Activated CD8-positive, alpha-beta T cell treated with anti-CD3 and anti-CD28 coated beads for 36 hours (primary cell): ENCODE measurements around the gene MYO1B. TPM values are rescaled to one million over a fixed set of nuclear protein-coding genes. Genes with fewer than 3 reads are reported as not detected.

Source experiments
- ATAC-seq: fragments of 200-7000 bp; cut with Tn5 transposase; one replicate; pipeline ENCODE4 v1.10.0; 2021; ENCODE audit warnings: mild to moderate bottlenecking, moderate library complexity
- CTCF ChIA-PET: fragments of 350-600 bp; sonication (Branson Sonifier 250); formaldehyde crosslinking; loops from one replicate; lab custom pipeline; 2021; ENCODE audit warnings: antibody characterized with exemption; lab: Charles Lee
- POLR2A ChIA-PET: fragments of 350-600 bp; sonication (Branson Sonifier 250); formaldehyde crosslinking; loops from one replicate; lab custom pipeline; 2021; ENCODE audit warnings: antibody characterized with exemption; lab: Charles Lee
- DNase-seq: peaks from one replicate; pipeline ENCODE4 v3.0.0-alpha.2; 2020
- H3K27ac Mint-ChIP-seq: one replicate; pipeline ENCODE4 v1.8.0; 2021; ENCODE audit warnings: mild to moderate bottlenecking, mixed read lengths
- H3K27me3 Mint-ChIP-seq: one replicate; pipeline ENCODE4 v1.8.0; 2021; ENCODE audit warnings: mixed read lengths
- H3K36me3 Mint-ChIP-seq: one replicate; pipeline ENCODE4 v1.8.0; 2021; ENCODE audit warnings: low read depth, mixed read lengths
- H3K4me1 Mint-ChIP-seq: one replicate; pipeline ENCODE4 v1.8.0; 2021; ENCODE audit warnings: low read depth, mixed read lengths
- H3K4me3 Mint-ChIP-seq: one replicate; pipeline ENCODE4 v1.8.0; 2021; ENCODE audit warnings: mild to moderate bottlenecking, moderate library complexity, mixed read lengths
- H3K9me3 Mint-ChIP-seq: one replicate; pipeline ENCODE4 v1.8.0; 2021; ENCODE audit warnings: mixed read lengths
- CTCF ChIP-seq: fragments of 200-600 bp; IDR thresholded peaks from one replicate; pipeline ENCODE4 v1.8.0; 2022; ENCODE audit warnings: antibody characterized with exemption, mild to moderate bottlenecking
- intact Hi-C: fragments of 100-400 bp; cut with micrococcal nuclease; formaldehyde crosslinking; loops from one replicate; pipeline ENCODE4 v1.10.0; 2022
- total RNA-seq, 2 experiments: library from RNA; stranded (reverse); gene quantifications; one replicate each; pipeline ENCODE4 v1.2.3, GENCODE V29; 2021

Gene MYO1B
- total RNA-seq, 2 experiments from 2014 or later, result 43.2 to 44.8 TPM

GRCh38 chr2:191357678-191358077, 112.5 kb downstream of the MYO1B start:
- H3K4me1 Mint-ChIP-seq, result no peaks in the 10 kb centered on the region
- no peak for TF ChIP-seq CTCF
- H3K9me3 Mint-ChIP-seq, result peaks cover 3% of the 10 kb centered on the region
- ChIA-PET POLR2A (no interaction called here), CTCF (interaction anchor here (1.4 to 1.6 kb wide), 2 partner anchors 18 to 193 kb away, joined by 3 read pairs; no protein-coding TSS in a partner anchor)
- intact Hi-C loops, result no loop called here
- ATAC-seq (no peak), DNase-seq (no peak)
- no peak overlapping the region for H3K4me3 Mint-ChIP-seq
- H3K36me3 Mint-ChIP-seq, result no peaks in the 10 kb centered on the region
- peaks cover 2% of the 10 kb centered on the region for H3K27me3 Mint-ChIP-seq
- no peak overlapping the region for H3K27ac Mint-ChIP-seq

GRCh38 chr2:191358325-191359025, 113.3 kb downstream of the MYO1B start:
- peaks cover 3% of the 10 kb centered on the region for H3K9me3 Mint-ChIP-seq
- no peak for DNase-seq
- CTCF ChIA-PET, result interaction anchor here (1.4 to 1.6 kb wide), 2 partner anchors 17 to 194 kb away, joined by 3 read pairs; no protein-coding TSS in a partner anchor
- H3K36me3 Mint-ChIP-seq, result no peaks in the 10 kb centered on the region
- H3K27me3 Mint-ChIP-seq, result peaks cover 2% of the 10 kb centered on the region
- no peak overlapping the region for H3K27ac Mint-ChIP-seq
- no peak for ATAC-seq
- TF ChIP-seq CTCF, result no peak
- intact Hi-C loops, result no loop called here
- H3K4me3 Mint-ChIP-seq, result no peak overlapping the region
- POLR2A ChIA-PET, result no interaction called here
- no peaks in the 10 kb centered on the region for H3K4me1 Mint-ChIP-seq

- peaks cover 3% of the 10 kb centered on the region for H3K27me3 Mint-ChIP-seq
- ChIA-PET CTCF (no interaction called here), POLR2A (no interaction called here)
- no peak for ATAC-seq
- TF ChIP-seq CTCF, result no peak
- H3K4me3 Mint-ChIP-seq, result no peak overlapping the region
- no peaks in the 10 kb centered on the region for H3K4me1 Mint-ChIP-seq
- H3K9me3 Mint-ChIP-seq, result peaks cover 3% of the 10 kb centered on the region
- no peaks in the 10 kb centered on the region for H3K36me3 Mint-ChIP-seq
- DNase-seq, result no peak
- intact Hi-C loops, result no loop called here
- H3K27ac Mint-ChIP-seq, result no peak overlapping the region
Measured at GRCh38 chr2:191359133-191359532, 113.9 kb downstream of the MYO1B start.

GRCh38 chr2:191360918-191361317, 115.7 kb downstream of the MYO1B start:
- CTCF ChIA-PET, result interaction anchor here (0.6 to 1.4 kb wide), 4 partner anchors 13 to 196 kb away, joined by 3 to 4 read pairs (median 4); no protein-coding TSS in a partner anchor
- intact Hi-C loops, result loop anchor here (10.0 kb wide), 1 partner anchor 196 kb away; no protein-coding TSS in a partner anchor
- no peak overlapping the region for H3K4me3 Mint-ChIP-seq
- POLR2A ChIA-PET, result no interaction called here
- no peak for TF ChIP-seq CTCF
- no peaks in the 10 kb centered on the region for H3K4me1 Mint-ChIP-seq
- no peak overlapping the region for H3K27ac Mint-ChIP-seq
- H3K9me3 Mint-ChIP-seq, result no peaks in the 10 kb centered on the region
- DNase-seq, result no peak
- peaks cover 3% of the 10 kb centered on the region for H3K36me3 Mint-ChIP-seq
- peaks cover 3% of the 10 kb centered on the region for H3K27me3 Mint-ChIP-seq
- no peak for ATAC-seq

GRCh38 chr2:191362841-191363240, 117.6 kb downstream of the MYO1B start:
- POLR2A ChIA-PET, result interaction anchor here (0.8 kb wide), 1 partner anchor 170 kb away, joined by 3 read pairs; no protein-coding TSS in a partner anchor

More at GRCh38 chr2:191362841-191363240, 117.6 kb downstream of the MYO1B start:
- H3K27ac Mint-ChIP-seq, result no peak overlapping the region
- intact Hi-C loops, result loop anchor here (10.0 kb wide), 1 partner anchor 198 kb away; no protein-coding TSS in a partner anchor
- H3K9me3 Mint-ChIP-seq, result no peaks in the 10 kb centered on the region
- H3K36me3 Mint-ChIP-seq, result peaks cover 3% of the 10 kb centered on the region
- TF ChIP-seq CTCF, result no peak
- peaks cover 2% of the 10 kb centered on the region for H3K27me3 Mint-ChIP-seq
- H3K4me1 Mint-ChIP-seq, result no peaks in the 10 kb centered on the region
- ATAC-seq (no peak), DNase-seq (no peak)
- CTCF ChIA-PET, result interaction anchor here (1.3 kb wide), 2 partner anchors 31 to 158 kb away, joined by 3 read pairs; no protein-coding TSS in a partner anchor
- no peak overlapping the region for H3K4me3 Mint-ChIP-seq
